GM19324 (cell line): ENCODE measurements around the gene ZNF180.
"Not testable (repeated sequence)": the region's sequence is repeated elsewhere in the genome, so short reads cannot be mapped to it uniquely, and the experiment has no call there.

Source experiments
- ATAC-seq: cut with Tn5 transposase; IDR thresholded peaks from one replicate; pipeline ENCODE4 v1.9.1; 2021; ENCODE audit warnings: mild to moderate bottlenecking, moderate library complexity; ENCODE audit not compliant: unreplicated experiment, low FRiP score

The ZNF180 gene

DNA sequence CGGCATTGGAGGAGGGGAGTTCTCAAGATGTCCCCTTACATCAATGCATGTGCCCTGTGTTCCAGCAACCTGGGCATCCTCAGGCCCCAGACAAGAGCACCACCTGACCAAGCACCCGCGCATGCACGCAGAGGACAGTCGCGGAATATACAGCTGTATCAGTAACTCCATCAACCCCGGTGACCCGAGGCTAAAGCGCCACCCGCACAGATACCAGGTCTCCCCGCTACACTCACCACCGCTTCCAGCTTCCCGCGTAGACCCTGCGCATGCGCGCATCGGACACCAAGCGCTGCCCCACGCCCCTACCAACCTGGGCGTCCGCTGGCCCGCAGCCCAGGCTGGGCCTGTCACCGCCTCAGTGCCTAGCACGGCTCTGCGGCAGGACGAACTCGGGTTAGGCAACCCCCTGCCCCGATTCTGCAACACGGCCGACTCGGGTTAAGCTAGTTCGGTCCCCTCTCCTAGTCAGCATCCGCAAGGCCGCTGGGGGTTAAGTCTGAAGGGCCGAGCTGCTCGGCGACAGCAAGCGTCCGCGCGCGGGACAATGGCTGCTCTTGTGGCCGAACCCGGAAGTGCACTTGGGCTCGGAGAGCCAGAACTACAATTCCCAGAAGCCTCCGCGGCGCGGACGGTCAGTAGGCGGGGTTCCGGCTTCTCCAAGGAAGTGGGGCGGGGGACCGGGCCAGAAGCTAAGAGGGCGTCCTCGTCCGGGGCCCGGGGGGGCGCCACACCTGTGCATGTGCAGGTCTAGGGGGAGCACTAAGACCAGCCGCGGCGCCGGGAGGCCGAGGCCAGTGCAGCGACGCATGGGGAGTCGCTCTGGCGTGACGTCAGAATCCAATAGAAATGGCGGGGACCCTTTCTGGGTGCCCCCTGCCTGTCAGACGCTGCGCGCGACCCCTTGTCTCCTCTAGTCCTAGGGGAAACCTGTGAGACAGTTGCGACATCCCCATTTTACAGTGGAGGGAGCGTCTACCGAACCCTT, at the start of gene ZNF180:
TSS of gene ZNF180 (minus strand) at position 561 of the 988 bp plus-strand sequence. CDS start 3,188 bp downstream, outside the sequence.
- peak; percentile 94 for ATAC-seq

- ATAC-seq, result no peak
Measured at GRCh38 chr19:44549507-44549906, 49.2 kb upstream of the ZNF180 start.

DNA sequence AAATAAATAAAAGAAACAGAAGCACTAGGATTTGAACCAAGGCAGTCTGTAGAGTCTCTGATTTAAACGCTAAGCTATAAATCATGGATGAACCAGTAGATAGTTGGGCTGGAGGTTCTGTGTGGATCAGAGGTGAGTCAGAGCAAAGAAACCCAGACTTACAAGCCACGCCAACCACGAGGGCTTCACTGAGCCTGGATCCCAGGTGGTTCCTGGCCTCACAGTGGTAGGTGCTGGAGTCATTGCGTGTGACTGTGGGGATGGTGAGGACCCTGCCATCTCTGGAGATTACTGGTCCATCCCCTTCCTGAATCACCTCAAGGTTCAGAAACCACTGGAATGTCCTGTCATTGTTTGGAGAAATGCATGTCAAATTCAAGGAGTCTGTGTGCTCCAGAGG, 48.4 kb upstream of the ZNF180 start:
- ATAC-seq, result no peak

GRCh38 chr19:44544031-44544430, 43.7 kb upstream of the ZNF180 start:
- ATAC-seq, result no peak

GRCh38 chr19:44542671-44543070, 42.3 kb upstream of the ZNF180 start:
- ATAC-seq, result no peak

DNA sequence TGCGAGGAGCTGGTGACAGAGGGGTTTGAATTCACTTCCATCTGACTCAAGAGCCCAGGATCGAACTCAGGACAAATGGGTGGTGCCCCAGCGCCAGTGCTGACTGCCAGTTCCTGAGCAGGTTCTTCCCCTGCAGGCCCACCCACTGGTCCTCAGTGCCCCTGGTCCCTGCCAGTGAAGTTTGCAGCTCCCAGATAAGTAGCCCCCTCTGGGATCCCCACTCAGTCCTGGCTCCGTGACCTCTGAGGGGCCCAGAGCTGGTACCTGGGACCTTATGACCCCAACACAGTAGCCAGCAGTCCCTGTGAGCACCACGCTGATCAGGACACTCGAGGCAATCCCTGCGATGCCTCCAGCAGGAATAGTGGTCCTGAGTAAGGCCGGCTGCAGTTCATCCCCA, 40.4 kb upstream of the ZNF180 start:
- ATAC-seq, result no peak

DNA sequence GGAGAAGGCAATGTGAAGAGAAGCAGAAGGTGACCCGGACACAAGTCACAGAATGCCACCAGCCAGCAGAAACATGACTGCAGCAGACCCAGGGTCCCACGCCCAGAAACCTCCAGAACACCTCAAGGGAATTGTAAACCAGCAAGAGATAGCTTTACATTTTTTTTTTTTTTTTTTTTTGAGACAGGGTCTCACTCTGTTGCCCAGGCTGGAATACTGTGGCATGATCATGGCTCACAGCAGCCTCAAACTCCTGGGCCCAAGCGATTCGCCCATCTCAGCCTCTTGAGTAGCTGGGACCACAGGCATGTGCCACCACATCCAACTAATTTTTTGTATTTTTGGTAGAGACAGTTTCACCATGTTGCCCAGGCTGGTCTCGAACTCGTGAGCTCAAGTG, 39.7 kb upstream of the ZNF180 start:
- ATAC-seq, result no peak

GRCh38 chr19:44539236-44539826, 39.0 kb upstream of the ZNF180 start:
- ATAC-seq, result no peak

- not testable (repeated sequence) for ATAC-seq
Measured at GRCh38 chr19:44535361-44535760, 35.0 kb upstream of the ZNF180 start.

DNA sequence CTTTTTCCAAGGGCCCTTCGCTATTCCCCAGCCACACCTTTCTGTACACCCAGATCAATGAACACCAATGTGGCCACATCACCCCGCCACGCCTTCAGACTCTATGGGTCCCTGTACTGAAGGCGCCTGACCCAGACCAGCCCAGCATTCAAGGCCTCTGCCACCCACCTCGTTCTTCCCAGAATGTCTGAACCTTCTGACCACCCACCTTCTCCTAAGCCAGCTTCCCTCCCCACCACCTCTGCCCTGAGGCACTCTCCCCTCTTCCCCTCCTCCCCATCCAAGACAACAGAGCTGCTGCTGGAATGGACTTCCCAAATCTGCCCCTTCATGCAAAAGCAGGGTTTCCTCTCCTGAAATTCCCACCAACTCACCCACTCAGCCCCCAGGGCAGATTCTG, 32.5 kb upstream of the ZNF180 start:
- ATAC-seq, result no peak

DNA sequence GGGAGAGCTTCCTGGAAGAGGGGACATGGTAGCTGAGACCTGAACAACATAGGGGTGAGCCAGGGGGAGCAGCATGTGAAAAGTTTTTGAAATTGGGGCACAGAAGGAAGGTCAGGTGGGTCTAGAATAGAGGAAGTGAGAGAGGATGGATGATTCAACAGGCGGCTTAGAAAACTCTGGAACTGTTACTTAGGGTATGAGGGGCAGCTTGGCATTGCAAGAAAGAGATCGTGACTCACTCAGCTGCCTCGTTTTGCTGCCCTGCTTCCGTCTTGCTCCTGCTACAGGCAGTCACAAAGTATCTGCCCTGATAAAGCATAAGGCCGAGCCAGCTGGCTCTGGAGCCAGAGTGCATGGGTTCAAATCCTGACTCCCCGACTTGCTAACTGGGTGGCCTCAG, 30.5 kb upstream of the ZNF180 start:
- no peak for ATAC-seq

GRCh38 chr19:44529536-44529935, 29.2 kb upstream of the ZNF180 start, which contains the start of gene CEACAM20:
TSS of gene CEACAM20 (minus strand) at chr19:44529675. CDS start at chr19:44529509, 166 bp downstream.
- ATAC-seq, result no peak

GRCh38 chr19:44527554-44527953, 27.2 kb upstream of the ZNF180 start:
- ATAC-seq, result no peak

GRCh38 chr19:44525721-44526430, 25.6 kb upstream of the ZNF180 start:
- ATAC-seq, result no peak

GRCh38 chr19:44521370-44521769, 21.0 kb upstream of the ZNF180 start:
- ATAC-seq, result no peak

GRCh38 chr19:44517146-44517545, 16.8 kb upstream of the ZNF180 start:
- no peak for ATAC-seq

- ATAC-seq, result no peak
Measured at GRCh38 chr19:44515907-44516306, 15.6 kb upstream of the ZNF180 start.

GRCh38 chr19:44515031-44515430, 14.7 kb upstream of the ZNF180 start:
- ATAC-seq, result no peak

- ATAC-seq, result no peak
Measured at GRCh38 chr19:44512326-44513298, 12.3 kb upstream of the ZNF180 start.

- ATAC-seq, result no peak
Measured at GRCh38 chr19:44509478-44509877, 9.2 kb upstream of the ZNF180 start.
